Karpas-422 (cell line): ENCODE measurements around the gene SLAMF8. TPM values are rescaled to one million over a fixed set of nuclear protein-coding genes. Genes with fewer than 3 reads are reported as not detected.

Experiments
- DNase-seq: peaks from one replicate; pipeline ENCODE4 v3.0.0-alpha.2; 2015
- H2AFZ ChIP-seq: fragments of 200-600 bp; sonication (generic); 2 replicates; pipeline ENCODE4 v1.6.1; 2014; ENCODE audit warnings: antibody characterized with exemption, low read length, mixed read lengths
- H3K27ac ChIP-seq: fragments of 200-600 bp; sonication (generic); 2 replicates; pipeline ENCODE4 v1.5.1; 2014; ENCODE audit warnings: mild to moderate bottlenecking, low read length, moderate library complexity
- H3K27me3 ChIP-seq: fragments of 200-600 bp; sonication (generic); 2 replicates; pipeline ENCODE4 v1.6.1; 2014; ENCODE audit warnings: low read length, mixed read lengths
- H3K36me3 ChIP-seq: fragments of 200-600 bp; sonication (generic); 2 replicates; pipeline ENCODE4 v1.6.1; 2014; ENCODE audit warnings: low read length, mixed read lengths; ENCODE audit not compliant: insufficient read depth
- H3K4me1 ChIP-seq: fragments of 200-600 bp; sonication (generic); 2 replicates; pipeline ENCODE4 v1.6.1; 2014; ENCODE audit warnings: mild to moderate bottlenecking, low read length, mixed read lengths
- H3K4me2 ChIP-seq: fragments of 200-600 bp; sonication (generic); 2 replicates; pipeline ENCODE4 v1.6.1; 2014; ENCODE audit warnings: low read length, low read depth, mild to moderate bottlenecking; ENCODE audit not compliant: poor library complexity, severe bottlenecking
- H3K4me3 ChIP-seq: fragments of 200-600 bp; sonication (generic); 2 replicates; pipeline ENCODE4 v1.5.1; 2014; ENCODE audit warnings: mild to moderate bottlenecking, antibody characterized with exemption, low read length, mixed read lengths
- H3K79me2 ChIP-seq: fragments of 200-600 bp; sonication (generic); 2 replicates; pipeline ENCODE4 v1.6.1; 2014; ENCODE audit warnings: mild to moderate bottlenecking, low read length, mixed read lengths
- H3K9ac ChIP-seq: fragments of 200-600 bp; sonication (generic); 2 replicates; pipeline ENCODE4 v1.6.0; 2014; ENCODE audit warnings: low read length
- H3K9me2 ChIP-seq: fragments of 200-600 bp; sonication (generic), shearing (Covaris generic); replicated peaks from 2 replicates; pipeline ENCODE4 v1.6.0; 2014; ENCODE audit warnings: mild to moderate bottlenecking, low read length, moderate library complexity; ENCODE audit not compliant: insufficient read depth
- H3K9me3 ChIP-seq: fragments of 300-700, 200-600 bp; sonication (generic); 2 replicates; pipeline ENCODE4 v1.6.1; 2014; ENCODE audit warnings: low read length, mixed read lengths
- H4K20me1 ChIP-seq: fragments of 200-600 bp; sonication (generic); 2 replicates; pipeline ENCODE4 v1.6.1; 2014; ENCODE audit warnings: mild to moderate bottlenecking, antibody characterized with exemption, low read length, low read depth; ENCODE audit not compliant: insufficient read depth
- total RNA-seq: library from RNA; depleted of rRNA; stranded (reverse); fragments of >200 nt; shearing (Covaris generic); gene quantifications from 2 replicates; pipeline ENCODE4 v1.2.3, GENCODE V29; 2014; ENCODE audit warnings: low replicate concordance

Gene SLAMF8
- total RNA-seq, 1 experiment from 2014 or later = not detected

DNA sequence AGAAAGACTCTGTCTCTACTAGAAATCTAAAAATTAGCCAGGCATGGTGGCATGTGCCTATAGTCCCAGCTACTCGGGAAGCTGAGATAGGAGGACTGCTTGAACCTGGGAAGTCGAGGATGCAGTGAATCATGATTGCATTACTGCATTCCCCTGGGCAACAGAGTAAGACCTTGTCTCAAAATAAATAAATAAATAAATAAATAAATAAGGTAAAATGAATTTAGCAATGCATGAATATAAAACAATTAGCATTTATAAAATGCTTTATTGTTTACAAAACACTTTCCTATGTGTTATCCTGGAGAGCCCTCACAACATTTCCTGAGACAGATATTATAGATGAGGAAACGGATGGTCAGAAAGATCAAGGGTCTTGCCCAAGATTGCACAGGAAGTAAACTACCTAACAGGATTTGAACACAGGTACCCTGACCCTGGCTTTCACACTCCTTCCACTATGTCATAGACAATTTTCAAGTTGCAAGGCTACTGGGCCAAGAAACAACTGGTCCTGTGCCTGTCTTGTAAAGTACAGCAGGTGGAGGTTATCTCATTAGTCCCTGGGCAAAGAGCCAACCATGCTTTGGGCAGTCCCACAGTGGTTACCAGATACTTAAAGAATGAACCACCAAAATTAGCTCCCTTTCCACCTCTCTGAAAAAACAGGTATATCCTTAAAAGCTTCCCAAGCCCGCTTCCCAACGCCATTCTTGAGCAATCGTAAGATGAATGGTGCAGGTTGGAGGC lies 51.2 kb downstream of the SLAMF8 start:
- Histone ChIP-seq H4K20me1 (no peaks in the 10 kb centered on the region), H3K4me2 (no peak overlapping the region), H3K27ac (no peak overlapping the region), H3K9me3 (no peaks in the 10 kb centered on the region), H3K36me3 (no peaks in the 10 kb centered on the region), H3K4me3 (no peak overlapping the region), H3K79me2 (no peaks in the 10 kb centered on the region), H3K9me2 (no peaks in the 10 kb centered on the region), H2AFZ (no peak overlapping the region), H3K9ac (no peak overlapping the region), H3K27me3 (no peaks in the 10 kb centered on the region), H3K4me1 (no peaks in the 10 kb centered on the region)
- no peak for DNase-seq

DNA sequence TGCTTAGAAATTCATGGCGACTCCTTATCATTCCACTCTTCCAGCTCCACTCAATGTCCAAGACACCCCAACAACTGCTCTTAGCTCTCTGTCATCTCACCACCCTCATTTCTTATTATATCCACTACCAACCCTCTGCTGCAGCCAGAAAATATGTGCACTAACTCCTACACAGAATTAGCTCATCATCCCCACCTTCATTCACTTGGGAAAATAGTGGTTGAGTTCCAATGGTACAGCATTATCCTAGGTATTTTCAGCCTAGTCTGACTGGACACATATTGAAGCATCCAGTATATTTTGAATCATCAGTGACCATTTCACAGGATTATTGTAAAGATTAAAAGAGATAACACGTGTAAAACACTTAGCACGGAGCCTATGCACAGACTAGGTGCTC lies 52.5 kb downstream of the SLAMF8 start:
- Histone ChIP-seq H3K4me1 (no peaks in the 10 kb centered on the region), H3K9me2 (no peaks in the 10 kb centered on the region), H3K36me3 (no peaks in the 10 kb centered on the region), H3K4me3 (no peak overlapping the region), H4K20me1 (no peaks in the 10 kb centered on the region), H3K27ac (no peak overlapping the region), H3K4me2 (no peak overlapping the region), H3K9me3 (no peaks in the 10 kb centered on the region), H3K9ac (no peak overlapping the region), H3K27me3 (no peaks in the 10 kb centered on the region), H2AFZ (no peak overlapping the region), H3K79me2 (no peaks in the 10 kb centered on the region)
- DNase-seq = no peak

DNA sequence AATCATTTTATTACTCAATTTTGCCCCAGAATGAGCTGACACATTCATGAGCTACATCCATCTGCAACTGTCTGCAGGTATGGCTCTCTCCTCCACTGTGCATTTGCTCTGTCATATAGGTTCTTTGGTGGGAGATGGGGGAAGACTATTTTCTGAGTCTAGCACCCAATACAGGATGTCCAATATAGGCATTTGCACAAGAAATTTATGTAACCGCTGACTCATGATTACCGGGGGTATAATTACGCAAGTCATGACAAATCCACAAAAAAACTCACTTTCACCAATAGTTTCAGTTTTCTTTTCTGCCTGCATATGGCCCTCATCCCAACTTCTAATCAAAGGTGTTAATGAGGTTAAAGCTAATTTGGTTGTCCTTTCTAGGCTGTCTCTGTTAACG lies 53.3 kb downstream of the SLAMF8 start:
- Histone ChIP-seq H3K4me1 (no peaks in the 10 kb centered on the region), H3K4me3 (no peak overlapping the region), H2AFZ (no peak overlapping the region), H3K79me2 (no peaks in the 10 kb centered on the region), H3K9ac (no peak overlapping the region), H4K20me1 (no peaks in the 10 kb centered on the region), H3K27me3 (no peaks in the 10 kb centered on the region), H3K36me3 (no peaks in the 10 kb centered on the region), H3K4me2 (no peak overlapping the region), H3K27ac (no peak overlapping the region), H3K9me2 (no peaks in the 10 kb centered on the region), H3K9me3 (no peaks in the 10 kb centered on the region)
- no peak for DNase-seq

DNA sequence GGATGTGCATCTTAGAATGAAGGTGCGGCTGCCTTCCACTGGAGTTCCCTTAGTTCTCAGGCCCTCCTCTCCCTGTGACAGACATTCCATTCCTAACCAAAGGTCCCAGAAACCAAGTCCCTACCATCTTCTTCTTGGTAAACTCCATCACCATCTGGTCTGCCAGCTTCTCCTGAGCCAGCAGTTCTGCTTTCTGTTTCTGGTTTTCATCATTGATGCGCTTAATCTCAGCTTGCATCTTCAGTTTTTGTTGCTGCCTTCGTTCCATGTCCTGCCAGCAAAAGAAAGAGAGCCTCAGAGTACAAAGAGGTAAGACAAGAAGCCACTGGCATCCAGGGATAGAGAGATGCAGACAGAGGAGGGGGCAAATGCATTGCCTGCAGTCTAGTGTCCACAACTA lies 53.8 kb downstream of the SLAMF8 start:
- Histone ChIP-seq H3K4me2 (no peak overlapping the region), H3K9me2 (no peaks in the 10 kb centered on the region)
- DNase-seq = no peak

DNA sequence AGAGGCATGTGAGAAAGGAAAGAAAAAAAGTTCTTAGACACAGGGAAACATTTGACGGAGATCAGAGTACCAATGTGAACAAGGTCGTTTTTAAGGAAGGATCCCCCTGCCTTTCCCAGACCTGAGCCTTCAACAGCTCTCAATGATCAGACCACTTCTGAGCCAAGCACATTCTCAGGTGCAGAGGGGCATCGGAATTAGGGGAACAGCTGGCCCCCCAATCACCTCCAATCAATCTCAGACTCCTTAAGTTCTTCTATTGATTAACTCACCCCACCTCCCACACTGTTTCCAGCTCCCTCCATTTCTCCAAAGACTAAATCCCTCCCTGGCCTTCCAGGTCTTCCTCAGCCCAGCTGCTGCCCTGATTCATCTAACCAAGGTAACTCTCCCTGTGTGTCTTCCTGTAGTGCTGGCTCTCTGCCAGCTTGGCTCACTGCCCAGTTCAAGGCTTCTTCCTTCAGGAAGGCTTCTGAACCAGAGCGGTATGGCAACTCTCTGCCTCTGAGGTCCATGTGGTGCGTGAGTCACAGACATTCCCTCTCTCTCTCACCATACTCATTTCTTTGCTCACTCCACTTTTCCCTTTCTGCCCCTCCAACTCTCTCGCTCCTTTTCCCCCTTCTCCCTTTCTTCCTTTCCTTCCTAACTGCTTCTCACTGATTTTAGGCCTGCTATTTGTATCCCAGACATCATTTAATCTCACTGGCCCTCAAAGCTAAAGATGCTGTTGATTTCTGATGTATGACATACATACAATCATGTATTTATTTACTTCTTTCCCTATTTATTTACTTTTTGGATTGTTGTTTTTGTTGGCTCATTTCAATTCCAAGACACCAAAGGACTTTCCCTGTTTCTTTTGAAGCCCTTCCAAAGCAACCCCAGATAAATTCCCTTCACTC lies 55.2 kb downstream of the SLAMF8 start:
- Histone ChIP-seq H3K9ac (no peak overlapping the region), H2AFZ (no peak overlapping the region), H3K4me2 (no peak overlapping the region), H3K27me3 (no peaks in the 10 kb centered on the region), H3K4me3 (no peak overlapping the region), H3K4me1 (peaks cover under 1% of the 10 kb centered on the region; the same call in 1 of the 2 replicates), H3K9me2 (no peaks in the 10 kb centered on the region), H3K27ac (no peak overlapping the region), H3K9me3 (no peaks in the 10 kb centered on the region), H3K79me2 (no peaks in the 10 kb centered on the region), H4K20me1 (no peaks in the 10 kb centered on the region), H3K36me3 (no peaks in the 10 kb centered on the region)
- DNase-seq = no peak

More for the DNA sequence above, 53.8 kb downstream of the SLAMF8 start:
- Histone ChIP-seq H3K36me3 (no peaks in the 10 kb centered on the region), H4K20me1 (no peaks in the 10 kb centered on the region), H3K79me2 (no peaks in the 10 kb centered on the region), H3K27ac (no peak overlapping the region), H3K9me3 (no peaks in the 10 kb centered on the region), H3K27me3 (no peaks in the 10 kb centered on the region), H3K4me1 (no peaks in the 10 kb centered on the region), H2AFZ (no peak overlapping the region), H3K4me3 (no peak overlapping the region), H3K9ac (no peak overlapping the region)

DNA sequence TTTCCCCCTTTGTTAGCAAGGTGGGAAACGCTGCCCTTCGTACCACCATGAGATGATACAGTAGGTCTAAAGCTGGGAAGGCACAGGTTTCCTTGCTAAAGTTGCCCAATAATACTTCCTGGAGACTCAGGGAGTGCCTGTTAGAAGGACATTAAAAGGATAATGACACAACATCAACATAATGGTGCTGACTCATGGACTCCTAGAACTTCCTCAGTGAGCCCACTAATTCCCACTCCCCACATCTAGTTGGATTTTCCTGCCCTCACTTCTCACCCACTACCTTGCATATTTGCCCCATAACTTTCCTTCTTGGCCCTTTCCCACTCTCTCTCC lies 55.8 kb downstream of the SLAMF8 start:
- Histone ChIP-seq H3K27me3 (no peaks in the 10 kb centered on the region), H4K20me1 (no peaks in the 10 kb centered on the region), H3K4me1 (peaks cover 7% of the 10 kb centered on the region), H3K9ac (no peak overlapping the region), H3K9me2 (no peaks in the 10 kb centered on the region), H3K27ac (no peak overlapping the region), H3K36me3 (no peaks in the 10 kb centered on the region), H3K79me2 (no peaks in the 10 kb centered on the region), H3K4me2 (no peak overlapping the region), H2AFZ (no peak overlapping the region), H3K9me3 (no peaks in the 10 kb centered on the region), H3K4me3 (no peak overlapping the region)
- DNase-seq = no peak

DNA sequence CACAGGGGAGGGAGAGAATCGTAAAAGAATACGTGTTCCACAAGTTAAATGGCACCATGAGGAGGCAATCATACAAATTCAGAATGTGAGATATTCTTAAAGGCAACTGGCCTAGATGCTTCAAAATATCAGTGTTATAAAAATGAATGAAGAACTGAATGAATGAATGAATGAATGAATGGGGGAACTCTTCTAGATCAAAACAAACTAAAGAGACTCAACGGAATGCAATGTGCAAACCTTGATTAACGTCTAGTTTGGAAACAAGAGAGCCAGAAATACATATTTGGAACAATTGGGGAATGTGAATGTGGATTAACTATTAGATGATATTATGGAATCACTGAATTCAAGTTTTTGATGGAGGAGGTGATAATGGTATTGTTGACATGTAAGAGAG lies 56.5 kb downstream of the SLAMF8 start:
- Histone ChIP-seq H3K79me2 (no peaks in the 10 kb centered on the region), H4K20me1 (no peaks in the 10 kb centered on the region), H2AFZ (no peak overlapping the region), H3K9me2 (no peaks in the 10 kb centered on the region), H3K27me3 (no peaks in the 10 kb centered on the region), H3K9me3 (no peaks in the 10 kb centered on the region), H3K4me2 (no peak overlapping the region), H3K9ac (no peak overlapping the region), H3K27ac (no peak overlapping the region), H3K4me3 (no peak overlapping the region), H3K36me3 (no peaks in the 10 kb centered on the region), H3K4me1 (peaks cover 7% of the 10 kb centered on the region)
- no peak for DNase-seq

DNA sequence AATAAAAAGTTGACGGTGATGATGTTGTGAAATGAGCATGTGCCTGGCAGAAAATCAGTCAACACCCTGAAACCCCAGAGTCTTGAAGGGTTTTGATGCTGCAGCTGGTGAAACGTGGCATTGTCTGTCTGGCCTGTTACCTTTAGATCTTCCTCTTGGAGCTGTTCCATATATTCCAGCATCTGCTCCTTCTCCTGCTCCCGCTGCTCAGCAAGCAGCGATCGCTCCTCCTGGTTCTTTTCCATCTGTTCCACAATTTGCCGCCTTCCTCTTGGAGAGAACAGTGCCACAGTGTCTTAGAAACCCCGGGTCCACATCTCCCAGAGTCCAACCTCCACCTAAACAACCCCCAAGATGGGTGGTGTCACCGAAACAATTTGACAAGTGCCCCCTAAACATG lies 57.6 kb downstream of the SLAMF8 start:
- no peaks in the 10 kb centered on the region for H3K36me3 ChIP-seq
- no peaks in the 10 kb centered on the region for H3K9me2 ChIP-seq
- H3K27ac ChIP-seq = no peak overlapping the region
- H4K20me1 ChIP-seq = no peaks in the 10 kb centered on the region
- no peak overlapping the region for H3K4me2 ChIP-seq
- H2AFZ ChIP-seq = no peak overlapping the region
- peaks cover 13% of the 10 kb centered on the region for H3K4me1 ChIP-seq
- H3K9ac ChIP-seq = no peak overlapping the region
- DNase-seq = no peak
- no peaks in the 10 kb centered on the region for H3K9me3 ChIP-seq
- no peaks in the 10 kb centered on the region for H3K79me2 ChIP-seq
- H3K4me3 ChIP-seq = no peak overlapping the region
- no peaks in the 10 kb centered on the region for H3K27me3 ChIP-seq
